Sigmoid colon (tissue), 7 donors: ENCODE measurements around the gene NUFIP2. TPM values are rescaled to one million over a fixed set of nuclear protein-coding genes. Genes with fewer than 3 reads are reported as not detected.
"Not testable (repeated sequence)": the region's sequence is repeated elsewhere in the genome, so short reads cannot be mapped to it uniquely, and the experiment has no call there.

Experiments
- DNase-seq: peaks from one replicate; pipeline ENCODE4 v3.0.0-alpha.2; 2019
- H3K27ac ChIP-seq, 4 donors: fragments of 200-600 bp; sonication (generic); one replicate each; pipeline ENCODE4 v1.5.1; 2016 to 2019; ENCODE audit warnings: mild to moderate bottlenecking in 1 of 4
- H3K27me3 ChIP-seq, 3 donors: fragments of 200-600 bp; sonication (generic); one replicate each; pipeline ENCODE4 v1.5.1; 2019; ENCODE audit warnings: mild to moderate bottlenecking in 1 of 3
- H3K36me3 ChIP-seq, 4 donors: fragments of 200-600 bp; sonication (generic); one replicate each; pipeline ENCODE4 v1.5.1; 2016 to 2019
- H3K4me1 ChIP-seq, 4 donors: fragments of 200-600 bp; sonication (generic); one replicate each; pipeline ENCODE4 v1.5.1; 2017 to 2019
- H3K4me3 ChIP-seq, 4 donors: fragments of 200-600 bp; sonication (generic); one replicate each; pipeline ENCODE4 v1.5.1; 2017 to 2019; ENCODE audit warnings: mild to moderate bottlenecking in 2 of 4, moderate library complexity in 1 of 4
- H3K9me3 ChIP-seq, 4 donors: fragments of 200-600 bp in 3 of 4; sonication (generic) in 3 of 4; one replicate each; pipeline versions ENCODE4 v1.5.1 to v1.6.1; 2013 to 2019
- EP300 ChIP-seq, 4 donors: sonication (generic); formaldehyde crosslinking; IDR thresholded peaks; one replicate each; pipeline ENCODE4 v1.6.1; 2017; ENCODE audit warnings: antibody characterized with exemption in 4 of 4
- POLR2A ChIP-seq, 2 donors: fragments of 450-650 bp; IDR thresholded peaks; one replicate each; pipeline ENCODE4 v1.6.1; 2016; ENCODE audit warnings: antibody characterized with exemption in 2 of 2, mild to moderate bottlenecking in 2 of 2, moderate library complexity in 2 of 2
- POLR2AphosphoS5 ChIP-seq, 4 donors: sonication (generic); formaldehyde crosslinking; IDR thresholded peaks; one replicate each; pipeline ENCODE4 v1.6.1; 2017; ENCODE audit warnings: antibody characterized with exemption in 4 of 4
- WGBS, 2 donors: extraction: QIAGEN DNeasy Blood & Tissue Kit; methylation state at CpG; one replicate each; pipeline ENCODE4 v1.1.7; 2013; 5-methylcytosine and 5-hydroxymethylcytosine counted together
- intact Hi-C: fragments of 100-400 bp; cut with DNase I; formaldehyde crosslinking; loops from one replicate; pipeline ENCODE4 v1.15.1; 2023
- polyA plus RNA-seq, 3 donors: library from polyadenylated mRNA; stranded (reverse); fragments of 200-250 nt; gene quantifications; one replicate each; pipeline ENCODE4 v1.2.3, GENCODE V29; 2013
- total RNA-seq, 4 donors: library from RNA; depleted of rRNA; stranded (reverse); fragments of >200 nt; gene quantifications; one replicate each; pipeline ENCODE4 v1.1.0, GENCODE V29; 2016
- TF ChIP-seq, protein P1 (sequence below), 4 experiments: fragments of 450-650 bp in 3 of 4; fragments of 200-600 bp in 1 of 4; IDR thresholded peaks; one replicate each; pipeline ENCODE4 v1.5.1; 2016 to 2019; ENCODE audit warnings: antibody characterized with exemption in 4 of 4, mild to moderate bottlenecking in 3 of 4, moderate library complexity in 2 of 4
- donor health status: healthy with polysubstance abuse.
- donor health status: Bipolar disorder and iron deficiency.
- donor health status: healthy.

NUFIP2 gene
- total RNA-seq (10 to 100 TPM; 26.5 to 30.7 (median 27.4) TPM), polyA plus RNA-seq (10 to 100 TPM in 1 of 3 donors, 1 to 10 TPM in 2; 6.6 to 14.1 (median 6.7) TPM)

DNA sequence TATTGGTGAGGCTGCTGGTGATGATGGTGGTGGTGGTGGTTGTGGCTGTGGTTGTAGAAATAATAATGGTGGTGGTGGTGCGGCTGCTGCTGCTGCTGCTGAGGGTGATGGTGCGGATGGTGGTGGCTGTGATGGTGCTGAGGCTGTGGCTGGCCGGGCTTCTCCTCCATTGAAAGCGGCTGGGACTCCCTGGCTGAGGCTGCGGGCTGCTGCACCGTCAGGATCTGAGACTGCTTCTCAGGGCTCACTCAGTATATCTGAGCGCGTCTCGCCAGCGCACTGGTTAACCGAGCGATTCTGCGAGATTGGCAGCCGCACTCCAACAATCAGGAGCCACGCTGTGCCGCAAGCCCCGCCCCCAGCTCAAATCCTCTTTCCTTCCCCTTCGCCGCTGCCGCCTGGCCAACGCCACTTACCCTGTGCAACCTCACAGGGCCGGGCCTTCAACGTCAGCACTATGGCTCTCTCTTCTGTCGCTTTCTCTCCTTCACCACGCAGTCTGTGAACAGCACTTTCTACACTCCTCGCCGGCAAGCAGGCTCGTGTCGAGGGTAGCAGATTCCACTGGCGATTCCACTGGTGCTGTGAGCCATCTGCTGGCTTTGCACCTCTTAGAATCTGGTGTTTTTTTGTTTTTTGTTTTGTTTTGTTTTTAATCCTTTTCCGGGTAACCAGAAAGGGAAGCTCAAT, at the start of gene NUFIP2:
Gene NUFIP2 (minus strand): TSS at position 259 of the 690 bp plus-strand sequence. CDS start 89 bp downstream, at position 170.
- H3K36me3 ChIP-seq, result no peaks in the 10 kb centered on the region
- no peaks in the 10 kb centered on the region for H3K9me3 ChIP-seq
- peak within 1 kb of the TSS; percentile 87 to 98 (median 92) for H3K4me3 ChIP-seq
- 0% methylated on average over 31 of the region's 31 CpGs for WGBS, 2 donors
- H3K27ac ChIP-seq, result peak within 1 kb of the TSS; percentile 96 to 100 (median 100)
- no peaks in the 10 kb centered on the region for H3K27me3 ChIP-seq
- TF ChIP-seq POLR2AphosphoS5 (IDR thresholded peaks at IDR 0.05) (peak; percentile 99 to 100 (median 100)), EP300 (IDR thresholded peaks at IDR 0.05) (no peak), POLR2A (IDR thresholded peaks at IDR 0.05) (peak; percentile 99 to 100)
- TF ChIP-seq, protein P1, sequence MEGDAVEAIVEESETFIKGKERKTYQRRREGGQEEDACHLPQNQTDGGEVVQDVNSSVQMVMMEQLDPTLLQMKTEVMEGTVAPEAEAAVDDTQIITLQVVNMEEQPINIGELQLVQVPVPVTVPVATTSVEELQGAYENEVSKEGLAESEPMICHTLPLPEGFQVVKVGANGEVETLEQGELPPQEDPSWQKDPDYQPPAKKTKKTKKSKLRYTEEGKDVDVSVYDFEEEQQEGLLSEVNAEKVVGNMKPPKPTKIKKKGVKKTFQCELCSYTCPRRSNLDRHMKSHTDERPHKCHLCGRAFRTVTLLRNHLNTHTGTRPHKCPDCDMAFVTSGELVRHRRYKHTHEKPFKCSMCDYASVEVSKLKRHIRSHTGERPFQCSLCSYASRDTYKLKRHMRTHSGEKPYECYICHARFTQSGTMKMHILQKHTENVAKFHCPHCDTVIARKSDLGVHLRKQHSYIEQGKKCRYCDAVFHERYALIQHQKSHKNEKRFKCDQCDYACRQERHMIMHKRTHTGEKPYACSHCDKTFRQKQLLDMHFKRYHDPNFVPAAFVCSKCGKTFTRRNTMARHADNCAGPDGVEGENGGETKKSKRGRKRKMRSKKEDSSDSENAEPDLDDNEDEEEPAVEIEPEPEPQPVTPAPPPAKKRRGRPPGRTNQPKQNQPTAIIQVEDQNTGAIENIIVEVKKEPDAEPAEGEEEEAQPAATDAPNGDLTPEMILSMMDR (IDR thresholded peaks at IDR 0.05), result no peak
- DNase-seq, result peak; percentile 100
- peaks cover 0 to 36% (median 35%) of the 10 kb centered on the region in 4 donors for H3K4me1 ChIP-seq
- intact Hi-C loops, result loop anchor here (5.0 to 10.0 kb wide), 3 partner anchors 77 to 569 kb away; partner anchors contain the start of genes ABHD15, NEK8, TLCD1 and TP53I13

DNA sequence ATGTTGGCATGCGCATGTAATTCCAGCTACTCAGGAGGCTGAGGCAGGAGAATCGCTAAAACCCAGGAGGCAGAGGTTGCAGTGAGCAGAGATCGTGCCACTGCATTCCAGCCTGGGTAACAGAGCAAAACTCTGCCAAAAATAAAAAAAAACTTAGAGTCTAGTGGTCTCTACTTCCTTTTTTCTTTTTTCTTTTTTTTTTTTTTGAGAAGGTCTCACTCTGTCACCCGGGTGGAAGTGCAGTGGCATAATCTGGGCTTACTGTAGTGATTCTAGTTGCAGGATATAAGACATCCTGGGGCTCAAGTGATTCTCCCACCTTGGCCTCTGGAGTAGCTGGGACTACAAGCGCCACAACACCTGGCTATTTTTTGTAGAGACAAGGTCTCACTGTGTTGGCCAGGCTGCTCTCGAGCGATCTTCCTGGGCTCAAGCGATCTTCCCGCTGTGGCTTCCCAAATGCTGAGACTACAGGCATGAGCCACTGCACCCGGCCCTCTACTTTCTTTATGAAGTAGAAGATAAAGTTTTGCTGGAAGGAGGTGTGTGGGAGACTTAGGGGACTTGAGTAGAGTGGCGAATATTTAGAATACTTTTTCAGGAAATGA, 48.3 kb upstream of the NUFIP2 start:
- 74 to 90% methylated on average over 11 of the region's 11 CpGs for WGBS, 2 donors
- no peaks in the 10 kb centered on the region for H3K27me3 ChIP-seq
- TF ChIP-seq POLR2AphosphoS5 (IDR thresholded peaks at IDR 0.05) (no peak), EP300 (IDR thresholded peaks at IDR 0.05) (no peak), POLR2A (IDR thresholded peaks at IDR 0.05) (no peak)
- TF ChIP-seq, protein P1 (IDR thresholded peaks at IDR 0.05), result no peak
- H3K36me3 ChIP-seq, result no peaks in the 10 kb centered on the region
- no peak overlapping the region for H3K27ac ChIP-seq
- H3K4me3 ChIP-seq, result no peak overlapping the region
- intact Hi-C loops, result no loop called here
- H3K4me1 ChIP-seq, result no peaks in the 10 kb centered on the region
- H3K9me3 ChIP-seq, result no peaks in the 10 kb centered on the region
- no peak for DNase-seq

GRCh38 chr17:29341726-29342125, 47.8 kb upstream of the NUFIP2 start:
- no peak overlapping the region for H3K4me3 ChIP-seq
- 91 to 92% methylated on average over 2 of the region's 2 CpGs for WGBS, 2 donors

DNA sequence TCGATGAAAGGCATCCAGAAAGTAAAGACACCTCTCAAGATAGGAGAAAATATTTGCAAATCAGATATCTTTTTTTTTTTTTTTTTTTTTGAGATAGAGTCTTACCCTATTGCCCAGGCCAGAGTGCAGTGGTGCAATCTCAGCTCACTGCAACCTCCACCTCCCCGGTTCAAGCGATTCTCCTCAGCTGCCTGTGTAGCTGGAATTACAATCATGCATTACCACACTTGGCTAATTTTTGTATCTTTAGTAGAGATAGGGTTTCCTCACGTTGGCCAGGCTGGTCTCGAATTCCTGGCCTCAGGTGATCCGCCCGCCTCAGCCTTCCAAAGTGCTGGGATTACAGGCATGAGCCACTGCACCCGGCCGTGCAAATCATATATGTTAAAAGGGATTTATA, 45.1 kb upstream of the NUFIP2 start:
- DNase-seq, H3K27me3 ChIP-seq, intact Hi-C loops, H3K36me3 ChIP-seq, H3K9me3 ChIP-seq, H3K4me1 ChIP-seq, H3K27ac ChIP-seq, H3K4me3 ChIP-seq: not testable (repeated sequence)
- 83% methylated on average over 9 of the region's 9 CpGs for WGBS, 2 donors

More at GRCh38 chr17:29341726-29342125, 47.8 kb upstream of the NUFIP2 start:
- intact Hi-C loops, result no loop called here
- DNase-seq, result no peak
- H3K36me3 ChIP-seq, result no peaks in the 10 kb centered on the region
- H3K4me1 ChIP-seq, result no peaks in the 10 kb centered on the region
- H3K27ac ChIP-seq, result no peak overlapping the region
- H3K27me3 ChIP-seq, result no peaks in the 10 kb centered on the region
- TF ChIP-seq EP300 (IDR thresholded peaks at IDR 0.05) (no peak), POLR2A (IDR thresholded peaks at IDR 0.05) (no peak), POLR2AphosphoS5 (IDR thresholded peaks at IDR 0.05) (no peak)
- TF ChIP-seq, protein P1 (IDR thresholded peaks at IDR 0.05), result no peak
- H3K9me3 ChIP-seq, result no peaks in the 10 kb centered on the region

- Histone ChIP-seq H3K27ac (no peak overlapping the region), H3K36me3 (no peaks in the 10 kb centered on the region), H3K4me3 (no peak overlapping the region), H3K27me3 (no peaks in the 10 kb centered on the region), H3K4me1 (no peaks in the 10 kb centered on the region), H3K9me3 (no peaks in the 10 kb centered on the region)
- 26 to 57% methylated on average over 1 of the region's 1 CpG for WGBS, 2 donors
- DNase-seq, result no peak
- TF ChIP-seq EP300 (IDR thresholded peaks at IDR 0.05) (no peak), POLR2AphosphoS5 (IDR thresholded peaks at IDR 0.05) (no peak), POLR2A (IDR thresholded peaks at IDR 0.05) (no peak)
- TF ChIP-seq, protein P1 (IDR thresholded peaks at IDR 0.05), result no peak
- intact Hi-C loops, result no loop called here
Observed at GRCh38 chr17:29331708-29332085, 37.7 kb upstream of the NUFIP2 start.
